GM12878 (cell line): ENCODE results near the gene GATA3.

ENCODE experiments used
- ATF7 ChIP-seq: fragments of 450-650 bp; IDR thresholded peaks from 2 replicates; pipeline ENCODE4 v1.6.1; 2016; ENCODE audit warnings: low read depth, mild to moderate bottlenecking
- BRCA1 ChIP-seq: IDR thresholded peaks from 2 replicates; pipeline ENCODE4 v1.6.1; 2011; ENCODE audit warnings: low read depth, low read length, improper control_type of control experiment
- CBFB ChIP-seq: IDR thresholded peaks from 2 replicates; pipeline ENCODE4 v1.6.1; 2016; ENCODE audit warnings: antibody characterized with exemption, low read depth
- EZH2 ChIP-seq: IDR thresholded peaks from 2 replicates; pipeline ENCODE4 v1.6.1; 2012; ENCODE audit warnings: low read depth, mild to moderate bottlenecking, control low read depth, inconsistent platforms, low read length, borderline replicate concordance; ENCODE audit not compliant: control insufficient read depth
- KDM1A ChIP-seq: fragments of 200-600 bp; sonication (generic); IDR thresholded peaks from 2 replicates; pipeline ENCODE4 v1.6.1; 2016; ENCODE audit warnings: borderline replicate concordance
- NRF1 ChIP-seq: conservative IDR thresholded peaks from 2 replicates; pipeline ENCODE4 v1.6.1; 2011; ENCODE audit warnings: mild to moderate bottlenecking, low read depth, low read length, improper control_type of control experiment
- POLR2A ChIP-seq: IDR thresholded peaks from 2 replicates; pipeline ENCODE4 v1.6.1; 2011; ENCODE audit warnings: low read depth, mild to moderate bottlenecking, low read length
- POLR2AphosphoS5 ChIP-seq: IDR thresholded peaks from 2 replicates; pipeline ENCODE4 v1.6.1; 2011; ENCODE audit warnings: mild to moderate bottlenecking, low read length, inconsistent platforms
- SUPT20H ChIP-seq: IDR thresholded peaks from 2 replicates; pipeline ENCODE4 v1.6.1; 2011; ENCODE audit warnings: low read depth, mild to moderate bottlenecking, low read length, moderate library complexity, borderline replicate concordance; ENCODE audit not compliant: control insufficient read depth
- ZNF384 ChIP-seq: IDR thresholded peaks from 2 replicates; pipeline ENCODE4 v1.6.1; 2012; ENCODE audit warnings: low read depth, mild to moderate bottlenecking, low read length, improper control_type of control experiment, borderline replicate concordance
- ZNF592 ChIP-seq: fragments of 450-650 bp; IDR thresholded peaks from 2 replicates; pipeline ENCODE4 v1.6.1; 2017; ENCODE audit warnings: mild to moderate bottlenecking, moderate library complexity
- TF ChIP-seq, protein P1 (sequence below), 3 experiments: IDR thresholded peaks in 2 of 3; conservative IDR thresholded peaks in 1 of 3; 2 replicates each; pipeline ENCODE4 v1.5.1; 2011; ENCODE audit warnings: low read depth in 3 of 3, low read length in 3 of 3, mild to moderate bottlenecking in 3 of 3, control low read depth in 2 of 3, moderate library complexity in 2 of 3, inconsistent platforms in 1 of 3, mixed read lengths in 1 of 3; ENCODE audit not compliant: control insufficient read depth in 2 of 3, insufficient read depth in 1 of 3; ENCODE audit errors: extremely low read depth in 1 of 3
- TF ChIP-seq, protein P2 (sequence below): IDR thresholded peaks from 2 replicates; pipeline ENCODE4 v1.6.1; 2011; ENCODE audit warnings: low read depth, mild to moderate bottlenecking, low read length, moderate library complexity, borderline replicate concordance; ENCODE audit errors: extremely low read depth

DNA sequence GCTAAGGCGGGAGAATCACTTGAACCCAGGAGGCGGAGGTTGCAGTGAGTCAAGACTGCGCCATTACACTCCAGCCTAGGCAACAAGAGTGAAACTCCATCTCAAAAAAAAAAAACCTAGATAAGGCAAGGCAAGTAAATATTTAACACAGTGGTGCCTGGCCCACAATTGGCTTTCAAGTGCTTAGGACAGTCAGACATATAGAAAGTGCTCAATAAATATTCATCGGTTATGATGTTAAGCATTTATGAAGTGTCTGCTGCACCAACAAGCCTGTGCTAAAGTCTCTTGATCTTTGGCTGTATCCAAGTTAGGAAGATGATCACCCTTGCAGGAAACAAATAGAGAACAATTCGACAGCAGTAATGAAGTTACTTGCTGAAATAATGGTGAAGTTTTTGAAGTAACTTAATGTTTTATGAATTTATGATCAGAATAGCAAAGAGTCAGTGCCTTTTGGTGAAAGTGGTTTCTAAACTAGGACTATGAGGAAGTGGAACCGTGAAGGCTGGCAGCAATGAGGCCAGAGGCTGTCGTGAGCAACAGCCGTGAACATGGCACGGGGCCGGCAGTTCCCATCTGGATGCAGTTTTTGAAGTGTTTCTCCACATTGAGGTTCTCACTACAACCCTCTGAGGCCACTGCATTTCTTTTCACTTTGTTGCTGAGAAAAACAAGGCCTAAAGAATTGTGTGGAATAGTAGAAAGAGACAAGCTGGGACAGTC is 48.1 kb upstream of the GATA3 start:
- no peak for TF ChIP-seq BRCA1
- no peak for TF ChIP-seq ZNF592
- no peak for TF ChIP-seq EZH2
- no peak for TF ChIP-seq SUPT20H
- no peak for TF ChIP-seq ATF7
- TF ChIP-seq, protein P1, sequence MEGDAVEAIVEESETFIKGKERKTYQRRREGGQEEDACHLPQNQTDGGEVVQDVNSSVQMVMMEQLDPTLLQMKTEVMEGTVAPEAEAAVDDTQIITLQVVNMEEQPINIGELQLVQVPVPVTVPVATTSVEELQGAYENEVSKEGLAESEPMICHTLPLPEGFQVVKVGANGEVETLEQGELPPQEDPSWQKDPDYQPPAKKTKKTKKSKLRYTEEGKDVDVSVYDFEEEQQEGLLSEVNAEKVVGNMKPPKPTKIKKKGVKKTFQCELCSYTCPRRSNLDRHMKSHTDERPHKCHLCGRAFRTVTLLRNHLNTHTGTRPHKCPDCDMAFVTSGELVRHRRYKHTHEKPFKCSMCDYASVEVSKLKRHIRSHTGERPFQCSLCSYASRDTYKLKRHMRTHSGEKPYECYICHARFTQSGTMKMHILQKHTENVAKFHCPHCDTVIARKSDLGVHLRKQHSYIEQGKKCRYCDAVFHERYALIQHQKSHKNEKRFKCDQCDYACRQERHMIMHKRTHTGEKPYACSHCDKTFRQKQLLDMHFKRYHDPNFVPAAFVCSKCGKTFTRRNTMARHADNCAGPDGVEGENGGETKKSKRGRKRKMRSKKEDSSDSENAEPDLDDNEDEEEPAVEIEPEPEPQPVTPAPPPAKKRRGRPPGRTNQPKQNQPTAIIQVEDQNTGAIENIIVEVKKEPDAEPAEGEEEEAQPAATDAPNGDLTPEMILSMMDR (IDR thresholded peaks at IDR 0.05 in 2 of 3, conservative IDR thresholded peaks at IDR 0.05 in 1 of 3; ENCODE audit: control insufficient read depth in 2 of 3, extremely low read depth in 1 of 3, insufficient read depth in 1 of 3, low read depth in 3 of 3, low read length in 3 of 3) = no peak
- no peak for TF ChIP-seq POLR2A
- TF ChIP-seq, protein P2, sequence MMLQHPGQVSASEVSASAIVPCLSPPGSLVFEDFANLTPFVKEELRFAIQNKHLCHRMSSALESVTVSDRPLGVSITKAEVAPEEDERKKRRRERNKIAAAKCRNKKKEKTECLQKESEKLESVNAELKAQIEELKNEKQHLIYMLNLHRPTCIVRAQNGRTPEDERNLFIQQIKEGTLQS = no peak
- no peak for TF ChIP-seq NRF1
- TF ChIP-seq KDM1A = no peak
- no peak for TF ChIP-seq ZNF384
- no peak for TF ChIP-seq CBFB
- TF ChIP-seq POLR2AphosphoS5 = no peak
